OCI-LY7 (cell line): ENCODE results near the gene GPRIN3. TPM values are rescaled to one million over a fixed set of nuclear protein-coding genes. Genes with fewer than 3 reads are reported as not detected.

Experiments
- BruUV-seq: library from RNA; stranded (reverse); fragments of 400-500 nt; replicated peaks from 2 replicates; lab custom pipeline; 2021; lab: Mats Ljungman, UMichigan
- CTCF ChIA-PET: fragments of 300-600 bp; sonication (Branson Sonifier 250); formaldehyde crosslinking; loops from one replicate; lab custom pipeline; 2022; ENCODE audit warnings: antibody characterized with exemption; ENCODE audit not compliant: unreplicated experiment; lab: Charles Lee
- POLR2A ChIA-PET: fragments of 300-600 bp; sonication (Branson Sonifier 250); formaldehyde crosslinking; loops from one replicate; lab custom pipeline; 2022; ENCODE audit warnings: antibody characterized with exemption; lab: Charles Lee
- DNase-seq: peaks from one replicate; pipeline ENCODE4 v3.0.0-alpha.2; 2015; ENCODE audit warnings: low spot score
- H2AFZ ChIP-seq: fragments of 200-600 bp; sonication (generic), shearing (Covaris generic); 2 replicates; pipeline ENCODE4 v1.6.1; 2014; ENCODE audit warnings: mild to moderate bottlenecking, antibody characterized with exemption, low read length, moderate library complexity
- H3K27ac ChIP-seq: fragments of 200-600 bp; sonication (generic); 2 replicates; pipeline ENCODE4 v1.5.1; 2014; ENCODE audit warnings: mixed run types, low read depth, mild to moderate bottlenecking, moderate library complexity, low read length, inconsistent platforms; ENCODE audit not compliant: poor library complexity, severe bottlenecking
- H3K36me3 ChIP-seq: fragments of 200-600 bp; sonication (generic); 2 replicates; pipeline ENCODE4 v1.6.1; 2014; ENCODE audit warnings: mild to moderate bottlenecking, antibody characterized with exemption, low read length, moderate library complexity, mixed read lengths; ENCODE audit not compliant: insufficient read depth
- H3K4me1 ChIP-seq: fragments of 200-600 bp; sonication (generic); 2 replicates; pipeline ENCODE4 v1.5.1; 2014; ENCODE audit warnings: mild to moderate bottlenecking, low read length; ENCODE audit not compliant: insufficient read depth, poor library complexity, severe bottlenecking
- H3K4me2 ChIP-seq: fragments of 200-600 bp; sonication (generic); 2 replicates; pipeline ENCODE4 v1.6.1; 2014; ENCODE audit warnings: mild to moderate bottlenecking, low read length
- H3K4me3 ChIP-seq: fragments of 200-600 bp; sonication (generic); 2 replicates; pipeline ENCODE4 v1.5.1; 2014; ENCODE audit warnings: mild to moderate bottlenecking, low read depth, low read length; ENCODE audit not compliant: poor library complexity, severe bottlenecking
- H3K79me2 ChIP-seq: fragments of 200-600 bp; sonication (generic); 2 replicates; pipeline ENCODE4 v1.6.1; 2016; ENCODE audit warnings: low read depth, mild to moderate bottlenecking, low read length, moderate library complexity, mixed read lengths; ENCODE audit not compliant: insufficient read depth
- H3K9me2 ChIP-seq: fragments of 200-600 bp; sonication (generic); 2 replicates; pipeline ENCODE4 v1.6.1; 2016; ENCODE audit warnings: mild to moderate bottlenecking, low read length, mixed read lengths; ENCODE audit not compliant: insufficient read depth
- H3K9me3 ChIP-seq: fragments of 200-600 bp; sonication (generic); 2 replicates; pipeline ENCODE4 v1.6.1; 2014; ENCODE audit warnings: mild to moderate bottlenecking, mixed run types, low read length, mixed read lengths
- H4K20me1 ChIP-seq: fragments of 200-600 bp; sonication (generic); 2 replicates; pipeline ENCODE4 v1.6.1; 2014; ENCODE audit warnings: mild to moderate bottlenecking, antibody characterized with exemption, low read length, moderate library complexity, mixed read lengths; ENCODE audit not compliant: insufficient read depth
- EZH2phosphoT487 ChIP-seq: fragments of 200-600 bp; sonication (generic); IDR thresholded peaks from 2 replicates; pipeline ENCODE4 v1.6.1; 2018; ENCODE audit warnings: low read depth, borderline replicate concordance, mild to moderate bottlenecking, mixed run types, antibody characterized with exemption, low read length, moderate library complexity, mixed read lengths
- intact Hi-C: fragments of 100-400 bp; cut with micrococcal nuclease; formaldehyde crosslinking; loops from one replicate; pipeline ENCODE4 v1.10.0; 2022; ENCODE audit not compliant: unreplicated experiment
- total RNA-seq, 2 experiments: library from RNA; depleted of rRNA in 1 of 2; stranded (reverse); fragments of >200 nt in 1 of 2; shearing (Covaris generic) in 1 of 2; gene quantifications; 2 replicates each; pipeline ENCODE4 v1.2.3, GENCODE V29; 2014 to 2022
- TF ChIP-seq, protein P1 (sequence below): fragments of 200-600 bp; sonication (generic); conservative IDR thresholded peaks from 2 replicates; pipeline ENCODE4 v1.5.1; 2014; ENCODE audit warnings: mild to moderate bottlenecking, antibody characterized with exemption, low read length, moderate library complexity, mixed read lengths

The GPRIN3 gene
- total RNA-seq, 2 experiments from 2014 or later: 4.6 to 9.3 TPM

DNA sequence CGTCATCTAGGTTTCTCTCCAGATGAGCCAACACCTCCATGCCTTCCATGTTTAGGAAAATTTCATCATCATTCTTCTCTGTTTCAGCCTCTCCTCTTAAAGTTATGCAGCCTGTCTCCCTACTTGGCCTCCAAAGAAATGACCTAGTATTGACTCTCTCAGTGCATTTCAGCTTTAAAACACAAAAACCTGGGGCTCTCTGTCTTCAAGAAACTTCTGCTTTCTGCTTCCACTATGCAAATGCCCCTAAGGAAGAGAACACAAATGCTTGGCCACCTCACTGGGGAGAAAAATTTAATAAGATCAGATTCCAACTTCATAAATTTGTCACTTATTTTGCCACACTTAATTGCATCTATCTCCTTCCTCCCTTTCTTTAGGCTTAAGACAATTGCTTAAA is 93.3 kb downstream of the GPRIN3 start:
- Histone ChIP-seq H3K4me1 (no peaks in the 10 kb centered on the region), H3K79me2 (no peaks in the 10 kb centered on the region), H2AFZ (no peak overlapping the region), H3K4me2 (no peak overlapping the region), H3K27ac (no peak overlapping the region), H3K36me3 (no peaks in the 10 kb centered on the region), H3K9me3 (no peaks in the 10 kb centered on the region), H3K9me2 (no peaks in the 10 kb centered on the region), H4K20me1 (no peaks in the 10 kb centered on the region), H3K4me3 (no peak overlapping the region)
- BruUV-seq: no TSS peak
- ChIA-PET CTCF (no interaction called here), POLR2A (no interaction called here)
- intact Hi-C loops: no loop called here
- no peak for DNase-seq
- TF ChIP-seq, protein P1, sequence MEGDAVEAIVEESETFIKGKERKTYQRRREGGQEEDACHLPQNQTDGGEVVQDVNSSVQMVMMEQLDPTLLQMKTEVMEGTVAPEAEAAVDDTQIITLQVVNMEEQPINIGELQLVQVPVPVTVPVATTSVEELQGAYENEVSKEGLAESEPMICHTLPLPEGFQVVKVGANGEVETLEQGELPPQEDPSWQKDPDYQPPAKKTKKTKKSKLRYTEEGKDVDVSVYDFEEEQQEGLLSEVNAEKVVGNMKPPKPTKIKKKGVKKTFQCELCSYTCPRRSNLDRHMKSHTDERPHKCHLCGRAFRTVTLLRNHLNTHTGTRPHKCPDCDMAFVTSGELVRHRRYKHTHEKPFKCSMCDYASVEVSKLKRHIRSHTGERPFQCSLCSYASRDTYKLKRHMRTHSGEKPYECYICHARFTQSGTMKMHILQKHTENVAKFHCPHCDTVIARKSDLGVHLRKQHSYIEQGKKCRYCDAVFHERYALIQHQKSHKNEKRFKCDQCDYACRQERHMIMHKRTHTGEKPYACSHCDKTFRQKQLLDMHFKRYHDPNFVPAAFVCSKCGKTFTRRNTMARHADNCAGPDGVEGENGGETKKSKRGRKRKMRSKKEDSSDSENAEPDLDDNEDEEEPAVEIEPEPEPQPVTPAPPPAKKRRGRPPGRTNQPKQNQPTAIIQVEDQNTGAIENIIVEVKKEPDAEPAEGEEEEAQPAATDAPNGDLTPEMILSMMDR: no peak
- no peak for TF ChIP-seq EZH2phosphoT487

DNA sequence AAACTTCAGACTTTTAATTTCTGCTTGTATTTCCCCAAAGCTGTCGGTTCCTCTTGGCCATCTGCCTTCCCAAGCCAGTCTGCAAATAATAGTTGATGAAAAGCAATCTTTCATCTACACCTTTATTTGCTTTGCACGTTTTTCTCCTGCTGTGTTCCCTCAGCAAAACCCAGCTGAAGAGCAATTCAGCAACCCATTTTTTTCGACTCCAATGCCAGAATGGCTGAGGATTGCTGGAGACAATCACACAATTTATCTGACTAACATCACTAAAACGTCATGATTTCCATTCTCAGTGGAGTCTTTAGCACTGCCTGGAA is 94.3 kb downstream of the GPRIN3 start:
- no TSS peak for BruUV-seq
- no peak overlapping the region for H3K4me2 ChIP-seq
- H3K36me3 ChIP-seq: no peaks in the 10 kb centered on the region
- no peaks in the 10 kb centered on the region for H3K9me2 ChIP-seq
- no peak overlapping the region for H3K4me3 ChIP-seq
- no peaks in the 10 kb centered on the region for H3K79me2 ChIP-seq
- no peaks in the 10 kb centered on the region for H3K4me1 ChIP-seq
- DNase-seq: no peak
- no peak for TF ChIP-seq EZH2phosphoT487
- TF ChIP-seq, protein P1: no peak
- H2AFZ ChIP-seq: no peak overlapping the region
- ChIA-PET CTCF (no interaction called here), POLR2A (no interaction called here)
- H3K9me3 ChIP-seq: no peaks in the 10 kb centered on the region
- no peak overlapping the region for H3K27ac ChIP-seq
- H4K20me1 ChIP-seq: no peaks in the 10 kb centered on the region
- intact Hi-C loops: no loop called here

DNA sequence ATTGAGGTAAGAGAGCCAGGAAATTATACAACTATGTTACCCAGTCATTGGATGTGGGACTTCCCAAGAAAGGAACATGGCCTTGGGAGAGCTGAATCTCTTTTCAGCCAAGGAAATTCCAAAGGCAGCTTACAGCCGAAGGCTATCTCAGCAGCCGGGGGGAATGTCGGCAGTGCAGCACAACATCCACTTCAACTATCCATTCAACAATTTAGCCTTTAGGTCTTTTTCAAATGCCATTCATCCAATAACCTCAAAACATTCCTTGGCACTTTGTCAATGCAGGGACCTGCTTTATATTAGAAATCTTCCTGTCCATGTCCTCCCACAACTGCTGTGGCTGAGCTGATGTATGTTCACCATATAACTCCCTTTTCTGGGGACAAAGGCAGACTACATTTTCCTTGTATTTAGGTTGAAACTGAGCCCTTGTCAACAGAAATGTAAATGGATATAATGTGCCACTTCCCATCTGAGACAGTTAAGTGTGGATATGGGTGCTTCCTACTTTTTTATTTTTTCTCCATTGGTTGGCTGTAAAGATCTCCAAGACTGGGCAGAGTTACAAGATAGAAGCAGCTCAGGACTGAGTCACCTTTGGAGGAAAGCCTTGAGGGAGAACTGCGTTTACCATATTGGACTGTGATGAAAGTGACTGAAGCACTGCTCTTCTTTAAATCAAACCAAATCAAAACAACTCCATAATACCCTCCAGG is 94.8 kb downstream of the GPRIN3 start:
- Histone ChIP-seq H3K4me2 (no peak overlapping the region), H2AFZ (no peak overlapping the region), H3K36me3 (no peaks in the 10 kb centered on the region), H3K9me2 (no peaks in the 10 kb centered on the region), H3K9me3 (no peaks in the 10 kb centered on the region), H3K79me2 (no peaks in the 10 kb centered on the region), H3K27ac (no peak overlapping the region), H4K20me1 (no peaks in the 10 kb centered on the region), H3K4me3 (no peak overlapping the region), H3K4me1 (no peaks in the 10 kb centered on the region)
- ChIA-PET POLR2A (no interaction called here), CTCF (no interaction called here)
- no peak for TF ChIP-seq EZH2phosphoT487
- TF ChIP-seq, protein P1: no peak
- no TSS peak for BruUV-seq
- intact Hi-C loops: no loop called here
- DNase-seq: no peak
